NCI-H82 (cell line): ENCODE data around the gene ZCCHC3.
"Not testable (repeated sequence)": the region's sequence is repeated elsewhere in the genome, so short reads cannot be mapped to it uniquely, and the experiment has no call there.

Experiments
- DNase-seq: peaks from one replicate; lab custom pipeline; 2025; lab: John Stamatoyannopoulos, UW

ZCCHC3 gene

GRCh38 chr20:297098-297924 lies at the start of gene ZCCHC3:
Gene ZCCHC3, plus strand, starts transcription at chr20:297570. Its CDS starts 17 bp downstream, at chr20:297587.
- peak; percentile 95 for DNase-seq

GRCh38 chr20:251354-251753 lies 46.0 kb upstream of the ZCCHC3 start:
- DNase-seq = no peak

GRCh38 chr20:252801-253200 lies 44.6 kb upstream of the ZCCHC3 start:
- DNase-seq = no peak

- not testable (repeated sequence) for DNase-seq
These were observed 43.9 kb upstream of the ZCCHC3 start for GRCh38 chr20:253447-253846.

GRCh38 chr20:257419-257818 lies 40.0 kb upstream of the ZCCHC3 start, which contains the start of gene DEFB132:
Gene DEFB132, plus strand, starts transcription at chr20:257724. Its CDS starts 55 bp downstream, at chr20:257779.
- no peak for DNase-seq

GRCh38 chr20:258269-258858 lies 39.0 kb upstream of the ZCCHC3 start:
- no peak for DNase-seq

- peak; percentile 18 for DNase-seq
These were observed 38.4 kb upstream of the ZCCHC3 start for GRCh38 chr20:258963-259362.

- DNase-seq = peak; percentile 46
These were observed 37.4 kb upstream of the ZCCHC3 start for GRCh38 chr20:259981-260380.

- no peak for DNase-seq
These were observed 33.7 kb upstream of the ZCCHC3 start for GRCh38 chr20:263701-264100.

- DNase-seq = peak; percentile 94
These were observed 30.5 kb upstream of the ZCCHC3 start for GRCh38 chr20:266596-267562.

GRCh38 chr20:270517-270916 lies 26.9 kb upstream of the ZCCHC3 start:
- no peak for DNase-seq

- DNase-seq = no peak
These were observed 26.3 kb upstream of the ZCCHC3 start for GRCh38 chr20:271069-271468.

GRCh38 chr20:271528-271927 lies 25.8 kb upstream of the ZCCHC3 start:
- no peak for DNase-seq

GRCh38 chr20:272718-273117 lies 24.7 kb upstream of the ZCCHC3 start:
- DNase-seq = no peak

GRCh38 chr20:273884-274283 lies 23.5 kb upstream of the ZCCHC3 start:
- no peak for DNase-seq

GRCh38 chr20:275791-276190 lies 21.6 kb upstream of the ZCCHC3 start:
- no peak for DNase-seq

- DNase-seq = no peak
These were observed 20.5 kb upstream of the ZCCHC3 start for GRCh38 chr20:276620-277495.

- DNase-seq = no peak
These were observed 19.9 kb upstream of the ZCCHC3 start for GRCh38 chr20:277496-277781.

GRCh38 chr20:278181-278580 lies 19.2 kb upstream of the ZCCHC3 start:
- no peak for DNase-seq

- no peak for DNase-seq
These were observed 18.5 kb upstream of the ZCCHC3 start for GRCh38 chr20:278607-279571.
